GM21515 (cell line): ENCODE measurements around the gene LRFN5.
"Not testable (repeated sequence)": the region's sequence is repeated elsewhere in the genome, so short reads cannot be mapped to it uniquely, and the experiment has no call there.

Source experiments
- ATAC-seq: cut with Tn5 transposase; IDR thresholded peaks from one replicate; pipeline ENCODE4 v1.9.1; 2021; ENCODE audit not compliant: unreplicated experiment

The LRFN5 gene

GRCh38 chr14:41878321-41878720 is 271.6 kb downstream of the LRFN5 start:
- ATAC-seq: no peak

GRCh38 chr14:41891624-41892023 is 284.9 kb downstream of the LRFN5 start:
- ATAC-seq: no peak

- ATAC-seq: no peak
These were observed 292.7 kb downstream of the LRFN5 start for GRCh38 chr14:41899416-41899815.

DNA sequence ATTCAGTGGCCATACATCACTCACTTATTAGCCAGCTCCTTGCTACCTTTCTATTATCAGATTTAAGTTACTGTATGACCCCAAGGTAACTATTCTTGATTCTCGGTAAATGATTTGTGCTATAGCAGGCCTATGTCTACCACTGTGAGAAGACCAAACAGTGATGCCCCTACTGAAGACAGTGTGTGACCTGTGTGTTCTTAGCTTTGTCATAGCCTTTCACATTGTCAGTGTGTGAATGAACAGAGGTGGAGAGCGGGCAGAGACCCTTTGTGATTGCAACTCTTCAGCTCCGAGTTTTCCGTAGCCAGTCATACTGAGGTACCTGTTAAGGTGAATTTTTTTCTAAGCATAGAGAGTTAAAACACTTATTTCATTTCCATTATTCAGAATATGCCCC is 294.0 kb downstream of the LRFN5 start:
- no peak for ATAC-seq

GRCh38 chr14:41901089-41901488 is 294.4 kb downstream of the LRFN5 start:
- no peak for ATAC-seq

- ATAC-seq: no peak
These were observed 298.8 kb downstream of the LRFN5 start for GRCh38 chr14:41905394-41905964.

GRCh38 chr14:41911155-41911554 is 304.5 kb downstream of the LRFN5 start:
- not testable (repeated sequence) for ATAC-seq

GRCh38 chr14:41913398-41913797 is 306.7 kb downstream of the LRFN5 start:
- ATAC-seq: no peak

- no peak for ATAC-seq
These were observed 309.1 kb downstream of the LRFN5 start for GRCh38 chr14:41915732-41916131.

DNA sequence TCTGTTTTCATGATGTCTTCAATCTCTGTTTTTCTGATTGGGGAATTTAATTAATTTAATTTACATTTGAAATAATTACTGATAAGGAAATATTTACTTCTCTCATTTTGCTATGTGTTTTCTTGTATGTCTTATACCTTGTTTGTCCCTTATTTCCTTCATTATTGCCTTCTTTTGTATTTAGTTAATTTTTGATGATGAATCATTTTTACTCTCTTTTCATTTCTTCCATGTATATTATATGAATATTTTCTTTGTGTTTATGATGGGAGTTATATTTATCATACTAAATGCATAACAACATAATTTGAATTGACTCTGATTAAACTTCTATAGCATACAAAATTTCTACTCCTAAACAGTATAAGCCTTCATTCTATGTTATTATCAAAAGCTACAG is 309.6 kb downstream of the LRFN5 start:
- no peak for ATAC-seq

DNA sequence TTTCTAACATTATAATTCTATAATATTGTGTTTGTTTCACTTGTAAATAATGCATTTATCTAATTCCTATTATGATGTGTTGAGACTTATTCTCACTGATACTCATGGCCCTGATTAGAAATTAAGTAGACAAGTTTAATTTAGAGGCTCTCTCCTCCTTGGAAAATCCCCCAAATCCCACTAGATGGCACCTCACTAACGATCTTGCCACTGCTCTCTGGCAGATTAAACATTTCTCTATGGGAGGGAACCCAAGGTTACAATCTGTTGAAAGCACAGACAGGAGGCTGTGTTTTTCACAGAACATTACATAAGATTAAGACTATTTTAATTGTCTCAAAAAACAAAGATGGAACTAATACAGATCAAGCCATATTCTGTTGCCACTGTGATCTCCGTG is 318.7 kb downstream of the LRFN5 start:
- ATAC-seq: no peak

GRCh38 chr14:41950428-41951151 is 343.9 kb downstream of the LRFN5 start:
- no peak for ATAC-seq
